Activated CD4-positive, alpha-beta T cell treated with anti-CD3 and anti-CD28 coated beads, Interleukin-2, amount 50 U/mL, for 4 hours (primary cell): ENCODE measurements around the gene MAT2B.

Experiments used
- DNase-seq, 2 experiments: peaks; one replicate each; pipeline ENCODE4 v3.0.0-alpha.2; 2020

MAT2B gene

DNA sequence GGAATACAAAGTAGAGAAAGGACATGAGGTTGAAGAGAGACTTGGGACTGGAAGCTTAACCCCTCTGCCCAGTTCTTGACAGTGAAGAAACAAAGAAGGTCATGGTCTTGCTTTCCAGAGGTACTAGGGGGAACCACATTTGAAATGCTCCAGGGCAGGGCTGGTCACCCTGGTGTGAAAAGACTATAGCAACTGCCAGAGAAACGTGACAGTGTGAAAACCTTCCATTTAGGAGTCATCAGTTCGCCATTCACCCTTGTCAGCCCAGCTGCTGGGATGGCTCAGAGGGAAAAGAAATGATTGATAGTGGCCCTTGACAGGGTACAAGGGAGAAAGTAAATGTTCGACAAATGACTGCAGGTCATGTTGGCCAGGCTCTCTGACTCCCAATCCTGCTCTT lies 56.7 kb downstream of the MAT2B start:
- no peak for DNase-seq

DNA sequence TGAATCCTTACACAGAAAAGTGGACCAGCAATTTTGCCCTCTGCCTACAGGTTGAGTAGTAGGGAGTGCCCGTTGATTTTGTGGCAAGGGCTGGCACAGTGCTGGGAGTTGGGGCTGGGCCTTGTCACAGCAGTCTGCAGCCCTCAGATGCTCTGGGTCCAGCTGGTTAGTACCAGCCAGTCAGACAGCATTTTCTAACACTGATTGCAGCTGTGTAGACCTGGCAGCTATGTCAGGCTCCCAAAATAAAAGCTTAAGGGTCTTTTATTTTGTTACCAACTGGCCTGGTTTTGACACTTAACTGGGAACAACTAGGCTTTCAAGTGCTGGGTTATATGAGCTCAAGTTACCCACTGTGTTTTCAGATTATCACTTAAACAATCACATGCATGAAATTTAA lies 57.7 kb downstream of the MAT2B start:
- no peak for DNase-seq

DNA sequence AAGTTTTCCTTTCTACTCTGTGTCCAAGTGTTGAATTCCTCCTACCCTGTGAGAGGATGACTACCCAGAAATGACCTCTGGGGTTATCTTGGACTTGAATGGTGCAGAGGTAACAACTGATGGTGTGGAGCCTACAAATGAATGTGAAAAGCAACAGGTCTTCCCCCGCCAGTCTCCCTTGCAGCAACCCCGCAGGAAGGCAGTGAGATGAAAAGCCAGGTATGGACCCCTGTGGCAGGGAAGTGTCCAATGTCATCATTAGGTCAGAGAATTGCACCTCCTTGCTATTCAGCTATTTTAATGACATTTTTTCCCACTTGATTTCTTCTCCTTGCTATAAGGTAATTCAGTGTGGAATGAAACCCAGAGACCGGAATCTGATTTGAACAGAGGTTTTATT lies 58.5 kb downstream of the MAT2B start:
- no peak for DNase-seq

DNA sequence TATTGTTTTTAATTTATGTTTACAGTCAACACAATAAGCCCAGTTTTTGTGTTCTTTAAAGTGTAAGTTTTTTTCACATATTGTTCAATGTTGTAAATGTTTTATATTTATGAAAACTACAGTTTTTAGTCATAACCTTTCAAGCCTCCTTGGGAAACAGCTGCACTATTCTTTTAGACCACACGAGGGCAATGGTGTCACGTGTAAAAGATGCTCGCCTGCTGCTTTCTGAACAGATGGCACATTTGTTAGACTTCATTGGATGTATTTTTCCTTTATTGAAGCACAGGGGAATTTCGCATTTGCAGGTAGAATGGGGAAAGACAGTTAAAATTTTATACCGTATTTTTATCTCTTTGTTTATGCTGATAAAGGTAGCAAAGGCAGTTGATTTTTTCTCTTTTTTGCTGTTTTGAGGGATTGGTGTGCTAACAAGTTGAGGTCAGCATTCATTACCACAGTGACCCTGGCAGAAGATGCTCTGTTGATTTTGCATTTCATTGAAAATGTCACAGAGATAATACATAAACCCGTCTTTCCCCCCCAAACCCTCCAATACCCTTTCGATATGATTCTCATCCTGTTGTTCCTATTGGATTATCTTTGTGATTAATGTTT lies 59.0 kb downstream of the MAT2B start:
- peak; percentile 46 to 59 for DNase-seq

DNA sequence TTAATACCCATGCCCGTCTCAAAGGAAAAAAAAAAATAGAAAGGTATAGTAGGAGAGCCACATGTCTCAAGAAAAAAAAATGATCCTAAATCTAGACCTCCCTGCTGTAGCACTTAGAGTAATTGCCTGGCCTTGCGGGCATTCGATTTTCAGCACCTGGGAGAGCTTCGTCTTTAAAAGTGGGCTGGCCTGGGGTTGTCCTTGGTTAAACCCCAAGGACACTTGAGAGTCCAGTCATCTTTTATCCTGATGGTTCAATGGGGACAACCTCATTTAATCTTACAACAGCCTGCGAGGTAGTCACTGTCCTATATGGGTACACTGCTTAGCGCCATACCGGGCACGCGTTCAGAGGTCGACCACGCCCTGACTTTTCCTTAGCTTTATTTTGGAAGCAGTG lies 60.1 kb downstream of the MAT2B start:
- no peak for DNase-seq

DNA sequence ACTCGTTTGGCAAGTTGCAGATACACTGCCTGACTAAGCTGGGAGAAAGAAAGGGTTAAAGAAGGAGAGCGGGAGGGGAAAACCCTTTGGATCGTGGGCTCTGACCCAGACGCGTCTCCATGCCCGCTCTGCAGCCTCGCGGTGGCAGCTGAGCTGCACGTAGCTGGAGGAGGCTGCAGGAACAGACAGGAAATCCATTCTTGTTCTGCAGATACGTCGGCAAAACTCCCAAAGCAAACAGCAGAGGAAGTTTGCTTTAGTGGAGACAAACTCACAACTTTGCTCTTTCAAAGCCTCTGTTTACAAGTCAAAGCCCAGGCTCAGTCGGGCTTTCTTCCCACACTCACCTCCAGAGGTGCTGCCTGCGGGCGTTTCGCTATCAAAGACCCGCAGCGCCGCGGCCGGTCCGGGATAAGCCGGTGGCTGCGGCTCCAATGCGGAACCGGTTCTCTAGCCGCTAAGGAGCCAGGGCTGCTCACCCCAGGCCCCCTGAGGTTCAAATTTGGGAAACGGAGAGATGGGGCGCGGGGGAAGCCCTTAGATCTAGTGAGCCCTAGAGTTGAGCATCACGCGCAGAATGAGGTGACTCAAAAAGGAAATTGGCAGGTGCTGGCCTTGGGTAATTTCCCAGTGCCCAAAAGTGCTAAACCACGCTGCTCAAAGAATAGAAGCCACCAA lies 60.7 kb downstream of the MAT2B start:
- no peak for DNase-seq

DNA sequence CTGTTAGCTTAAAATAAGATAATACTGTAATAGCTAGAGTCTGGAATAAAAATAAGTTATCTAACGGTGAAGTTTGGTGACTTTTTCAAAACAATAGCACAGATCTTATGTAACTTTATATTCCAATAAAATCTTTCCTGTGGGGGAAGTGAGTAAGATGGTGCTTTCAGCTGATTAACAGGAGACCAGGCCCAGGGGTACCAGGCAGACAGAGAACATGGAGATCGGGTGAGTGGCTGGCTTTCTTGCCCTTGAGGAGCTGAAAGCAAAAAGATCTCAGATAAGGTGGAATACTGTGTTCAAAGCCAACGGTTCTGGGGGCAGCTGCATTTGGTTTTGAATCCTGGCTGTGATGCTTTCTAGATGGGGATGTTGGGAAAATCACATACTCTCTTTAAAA lies 61.3 kb downstream of the MAT2B start:
- DNase-seq = no peak

DNA sequence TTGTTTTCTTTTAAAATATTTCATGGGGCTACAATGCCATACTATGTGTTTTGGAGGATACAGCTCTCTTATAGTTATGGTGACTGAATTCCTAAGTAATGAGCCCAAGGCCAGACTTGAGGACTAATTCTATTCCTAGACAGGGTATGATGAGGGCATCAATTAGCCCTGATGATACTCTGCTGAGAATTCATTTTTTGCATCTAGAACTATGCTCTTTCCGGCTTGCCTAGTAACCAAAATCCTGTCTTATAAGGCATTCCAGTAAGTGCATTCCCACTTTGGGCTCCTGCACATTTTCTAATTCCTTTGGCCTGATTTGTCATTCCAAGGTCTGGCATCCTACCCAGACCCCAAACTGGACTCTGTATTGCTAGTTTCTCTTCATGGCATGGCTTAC lies 62.4 kb downstream of the MAT2B start:
- no peak for DNase-seq
